ENCODE results near the gene UBR4. TPM values are rescaled to one million over a fixed set of nuclear protein-coding genes. Genes with fewer than 3 reads are reported as not detected.

Gene UBR4
- total RNA-seq, 2 experiments from 2014 or later, result 116 to 125 TPM

- ChIA-PET CTCF (no interaction called here), POLR2A (no interaction called here)
- H3K36me3 Mint-ChIP-seq (ENCODE audit: low read depth), result peaks cover 5% of the 10 kb centered on the region
- no peaks in the 10 kb centered on the region for H3K9me3 Mint-ChIP-seq
- no peak overlapping the region for H3K27ac Mint-ChIP-seq
- TF ChIP-seq, protein P1, sequence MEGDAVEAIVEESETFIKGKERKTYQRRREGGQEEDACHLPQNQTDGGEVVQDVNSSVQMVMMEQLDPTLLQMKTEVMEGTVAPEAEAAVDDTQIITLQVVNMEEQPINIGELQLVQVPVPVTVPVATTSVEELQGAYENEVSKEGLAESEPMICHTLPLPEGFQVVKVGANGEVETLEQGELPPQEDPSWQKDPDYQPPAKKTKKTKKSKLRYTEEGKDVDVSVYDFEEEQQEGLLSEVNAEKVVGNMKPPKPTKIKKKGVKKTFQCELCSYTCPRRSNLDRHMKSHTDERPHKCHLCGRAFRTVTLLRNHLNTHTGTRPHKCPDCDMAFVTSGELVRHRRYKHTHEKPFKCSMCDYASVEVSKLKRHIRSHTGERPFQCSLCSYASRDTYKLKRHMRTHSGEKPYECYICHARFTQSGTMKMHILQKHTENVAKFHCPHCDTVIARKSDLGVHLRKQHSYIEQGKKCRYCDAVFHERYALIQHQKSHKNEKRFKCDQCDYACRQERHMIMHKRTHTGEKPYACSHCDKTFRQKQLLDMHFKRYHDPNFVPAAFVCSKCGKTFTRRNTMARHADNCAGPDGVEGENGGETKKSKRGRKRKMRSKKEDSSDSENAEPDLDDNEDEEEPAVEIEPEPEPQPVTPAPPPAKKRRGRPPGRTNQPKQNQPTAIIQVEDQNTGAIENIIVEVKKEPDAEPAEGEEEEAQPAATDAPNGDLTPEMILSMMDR (IDR thresholded peaks at IDR 0.05), result no peak
- Histone ChIP-seq H3K4me1 (ENCODE audit: insufficient read depth, low read length) (peaks cover 60% of the 10 kb centered on the region), H3K27me3 (ENCODE audit: control insufficient read depth in 1 of 2, insufficient read depth in 2 of 2, low read length in 2 of 2) (no peaks in the 10 kb centered on the region), H3K36me3 (ENCODE audit: insufficient read depth, low read length) (peaks cover under 1% of the 10 kb centered on the region), H3K27ac (ENCODE audit: low read depth in 1 of 2, low read length in 2 of 2) (no peak overlapping the region), H3K9me3 (ENCODE audit: control insufficient read depth in 1 of 2, insufficient read depth in 1 of 2, low read length in 2 of 2) (no peaks in the 10 kb centered on the region), H3K4me3 (ENCODE audit: low read length) (no peak overlapping the region)
- H3K4me3 Mint-ChIP-seq, result no peak overlapping the region
- ATAC-seq (ENCODE audit: poor library complexity) (no peak), DNase-seq (no peak)
- intact Hi-C loops (cut with DNase I, micrococcal nuclease), result no loop called here
- H3K27me3 Mint-ChIP-seq, result no peaks in the 10 kb centered on the region
- H3K4me1 Mint-ChIP-seq (ENCODE audit: low read depth), result peaks cover 32% of the 10 kb centered on the region
Measured at GRCh38 chr1:19067912-19068638, 142.0 kb downstream of the UBR4 start.

DNA sequence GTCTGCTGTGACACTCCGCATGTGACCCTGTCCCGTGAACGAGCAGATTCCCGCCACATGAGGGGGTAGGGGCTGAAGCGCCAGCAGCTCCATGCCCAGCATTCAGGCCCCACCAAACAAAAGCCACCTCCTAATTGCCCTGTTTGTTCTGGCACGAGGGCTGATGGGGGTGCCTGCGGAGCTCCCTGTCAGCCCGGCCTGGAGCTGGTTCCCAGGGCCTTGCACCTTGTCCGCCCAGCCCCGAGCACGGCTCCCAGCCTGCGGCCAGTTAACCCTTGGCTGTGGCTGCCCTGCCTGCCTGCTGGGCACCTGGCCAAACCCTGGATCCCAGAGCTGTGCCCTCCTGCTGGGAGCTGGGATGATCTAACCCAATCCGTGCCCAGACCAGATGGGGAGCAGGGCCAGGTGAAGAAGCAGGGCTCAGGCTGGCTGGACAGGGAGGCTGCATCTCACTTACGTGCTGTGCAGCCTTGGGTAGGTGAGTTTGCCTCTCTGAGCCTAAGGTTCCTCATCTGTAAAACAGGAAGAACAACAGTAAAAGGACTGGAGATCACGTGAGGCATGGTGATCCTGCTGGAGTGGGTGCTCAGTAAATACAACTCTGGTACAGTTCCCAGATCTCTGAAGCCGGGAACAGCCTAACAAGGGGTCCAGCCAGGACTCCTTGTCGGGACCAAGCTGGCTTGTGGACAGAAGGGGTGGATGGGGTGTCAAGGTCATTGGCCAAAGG, 142.7 kb downstream of the UBR4 start:
- no peaks in the 10 kb centered on the region for H3K27me3 ChIP-seq (ENCODE audit: control insufficient read depth in 1 of 2, insufficient read depth in 2 of 2, low read length in 2 of 2)
- no peaks in the 10 kb centered on the region for H3K27me3 Mint-ChIP-seq
- H3K9me3 Mint-ChIP-seq, result no peaks in the 10 kb centered on the region
- H3K4me1 ChIP-seq (ENCODE audit: insufficient read depth, low read length), result peaks cover 56% of the 10 kb centered on the region
- no peaks in the 10 kb centered on the region for H3K36me3 ChIP-seq (ENCODE audit: insufficient read depth, low read length)
- peaks cover 25% of the 10 kb centered on the region for H3K4me1 Mint-ChIP-seq (ENCODE audit: low read depth)
- no peaks in the 10 kb centered on the region for H3K36me3 Mint-ChIP-seq (ENCODE audit: low read depth)
- DNase-seq (no peak), ATAC-seq (ENCODE audit: poor library complexity) (no peak)
- intact Hi-C loops (cut with DNase I, micrococcal nuclease), result no loop called here
- POLR2A ChIA-PET, result no interaction called here
- CTCF ChIA-PET, result no interaction called here
- H3K27ac ChIP-seq (ENCODE audit: low read depth in 1 of 2, low read length in 2 of 2), result no peak overlapping the region
- H3K27ac Mint-ChIP-seq, result no peak overlapping the region
- H3K4me3 ChIP-seq (ENCODE audit: low read length), result no peak overlapping the region
- peaks cover 0 to 6% of the 10 kb centered on the region in 2 experiments for H3K9me3 ChIP-seq (ENCODE audit: control insufficient read depth in 1 of 2, insufficient read depth in 1 of 2, low read length in 2 of 2)
- no peak overlapping the region for H3K4me3 Mint-ChIP-seq
- TF ChIP-seq, protein P1 (IDR thresholded peaks at IDR 0.05), result no peak

DNA sequence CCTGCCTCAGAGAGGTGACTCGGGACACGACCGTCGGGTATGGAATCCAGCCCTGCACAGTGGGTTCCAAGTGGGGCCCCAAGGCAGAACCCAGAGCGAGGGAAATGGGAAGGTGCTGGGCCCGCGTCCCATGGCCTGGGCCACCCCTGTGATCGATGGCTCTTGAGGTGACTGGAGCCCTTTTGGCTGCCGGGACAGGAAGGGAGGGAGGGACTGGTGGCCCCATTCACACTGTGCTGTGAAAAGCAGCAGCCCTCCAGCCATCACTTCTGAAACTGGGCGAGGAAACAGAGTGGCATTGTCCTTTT, 143.2 kb downstream of the UBR4 start:
- H3K4me3 ChIP-seq (ENCODE audit: low read length), result no peak overlapping the region
- peaks cover 27% of the 10 kb centered on the region for H3K4me1 Mint-ChIP-seq (ENCODE audit: low read depth)
- H3K36me3 ChIP-seq (ENCODE audit: insufficient read depth, low read length), result no peaks in the 10 kb centered on the region
- H3K27me3 ChIP-seq (ENCODE audit: control insufficient read depth in 1 of 2, insufficient read depth in 2 of 2, low read length in 2 of 2), result no peaks in the 10 kb centered on the region
- DNase-seq, result no peak
- ChIA-PET POLR2A (no interaction called here), CTCF (no interaction called here)
- H3K27ac Mint-ChIP-seq, result no peak overlapping the region
- H3K9me3 ChIP-seq (ENCODE audit: control insufficient read depth in 1 of 2, insufficient read depth in 1 of 2, low read length in 2 of 2), result peaks cover 0 to 6% of the 10 kb centered on the region in 2 experiments
- no peaks in the 10 kb centered on the region for H3K9me3 Mint-ChIP-seq
- no peak overlapping the region for H3K27ac ChIP-seq (ENCODE audit: low read depth in 1 of 2, low read length in 2 of 2)
- TF ChIP-seq, protein P1 (IDR thresholded peaks at IDR 0.05), result no peak
- H3K27me3 Mint-ChIP-seq, result no peaks in the 10 kb centered on the region
- H3K36me3 Mint-ChIP-seq (ENCODE audit: low read depth), result no peaks in the 10 kb centered on the region
- intact Hi-C loops (cut with DNase I, micrococcal nuclease), result no loop called here
- H3K4me1 ChIP-seq (ENCODE audit: insufficient read depth, low read length), result peaks cover 52% of the 10 kb centered on the region
- no peak overlapping the region for H3K4me3 Mint-ChIP-seq
- no peak for ATAC-seq (ENCODE audit: poor library complexity)

Data from CD4-positive, alpha-beta T cell (primary cell).